Measurements from ENCODE around the gene BYSL.

DNA sequence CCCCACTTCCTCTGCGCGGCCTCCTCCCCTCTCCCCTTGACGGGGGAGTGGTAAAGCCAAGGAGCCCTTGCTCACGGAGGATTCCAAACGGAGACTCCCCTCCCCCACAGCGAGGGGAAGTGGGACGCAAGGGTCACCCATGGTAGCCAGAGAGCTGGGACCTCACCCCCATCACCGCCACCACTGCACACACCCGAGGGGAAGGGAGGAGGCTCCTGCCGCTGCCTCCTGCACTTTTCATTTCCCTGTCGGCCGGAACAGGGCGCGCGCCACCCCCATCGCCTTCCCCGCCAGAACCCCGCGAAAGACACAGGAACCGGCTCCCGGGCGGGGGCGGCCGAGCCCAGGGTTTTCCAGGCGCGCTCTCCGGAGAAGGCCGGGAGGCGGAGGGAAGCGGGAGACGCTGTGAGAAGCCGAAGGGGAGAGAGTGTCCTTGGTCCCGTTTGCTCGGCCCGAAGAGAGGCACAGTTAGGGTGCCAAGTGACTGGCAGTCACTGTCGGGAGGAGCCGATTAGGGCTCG is 19.5 kb downstream of the BYSL start:
- TF ChIP-seq EP300 (IDR thresholded peaks at IDR 0.05) = no peak
- TF ChIP-seq, protein P1, sequence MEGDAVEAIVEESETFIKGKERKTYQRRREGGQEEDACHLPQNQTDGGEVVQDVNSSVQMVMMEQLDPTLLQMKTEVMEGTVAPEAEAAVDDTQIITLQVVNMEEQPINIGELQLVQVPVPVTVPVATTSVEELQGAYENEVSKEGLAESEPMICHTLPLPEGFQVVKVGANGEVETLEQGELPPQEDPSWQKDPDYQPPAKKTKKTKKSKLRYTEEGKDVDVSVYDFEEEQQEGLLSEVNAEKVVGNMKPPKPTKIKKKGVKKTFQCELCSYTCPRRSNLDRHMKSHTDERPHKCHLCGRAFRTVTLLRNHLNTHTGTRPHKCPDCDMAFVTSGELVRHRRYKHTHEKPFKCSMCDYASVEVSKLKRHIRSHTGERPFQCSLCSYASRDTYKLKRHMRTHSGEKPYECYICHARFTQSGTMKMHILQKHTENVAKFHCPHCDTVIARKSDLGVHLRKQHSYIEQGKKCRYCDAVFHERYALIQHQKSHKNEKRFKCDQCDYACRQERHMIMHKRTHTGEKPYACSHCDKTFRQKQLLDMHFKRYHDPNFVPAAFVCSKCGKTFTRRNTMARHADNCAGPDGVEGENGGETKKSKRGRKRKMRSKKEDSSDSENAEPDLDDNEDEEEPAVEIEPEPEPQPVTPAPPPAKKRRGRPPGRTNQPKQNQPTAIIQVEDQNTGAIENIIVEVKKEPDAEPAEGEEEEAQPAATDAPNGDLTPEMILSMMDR (IDR thresholded peaks at IDR 0.05) = no peak

All from stomach (tissue), 4 donors.